SK-N-SH treated with all-trans-retinoic acid at 6 μM for 48 hours (cell line): ENCODE data around the gene RNF144A.

Experiments
- ATAC-seq: fragments of 200-7000 bp; cut with Tn5 transposase; 3 replicates; pipeline ENCODE4 v1.9.1; 2020; ENCODE audit warnings: mild to moderate bottlenecking, moderate library complexity
- ARNTL ChIP-seq: fragments of 450-650 bp; formaldehyde crosslinking; IDR thresholded peaks from 2 replicates; pipeline ENCODE4 v1.5.0; 2020; ENCODE audit warnings: low read depth, mild to moderate bottlenecking, moderate library complexity, borderline replicate concordance
- BACH2 ChIP-seq: fragments of 250-450 bp; sonication (Bioruptor Pico); IDR thresholded peaks from 2 replicates; pipeline ENCODE4 v1.9.0; 2021; ENCODE audit warnings: mild to moderate bottlenecking, borderline replicate concordance
- CSDC2 ChIP-seq: fragments of 250-450 bp; sonication (Bioruptor Pico); IDR thresholded peaks from 2 replicates; pipeline ENCODE4 v1.5.0; 2020; ENCODE audit warnings: mild to moderate bottlenecking, moderate library complexity
- ESRRG ChIP-seq: fragments of 250-450 bp; sonication (Bioruptor Pico); IDR thresholded peaks from 2 replicates; pipeline ENCODE4 v1.6.1; 2021; ENCODE audit warnings: mild to moderate bottlenecking
- GLIS3 ChIP-seq: fragments of 250-450 bp; sonication (Bioruptor Pico); IDR thresholded peaks from 2 replicates; pipeline ENCODE4 v1.5.0; 2020; ENCODE audit warnings: mild to moderate bottlenecking, moderate library complexity
- ISL1 ChIP-seq: fragments of 250-450 bp; sonication (Bioruptor Pico); IDR thresholded peaks from 2 replicates; pipeline ENCODE4 v2.1.2; 2022; ENCODE audit warnings: mild to moderate bottlenecking, moderate library complexity
- OSR1 ChIP-seq: fragments of 250-450 bp; sonication (Bioruptor Pico); IDR thresholded peaks from 2 replicates; pipeline ENCODE4 v1.8.0; 2022; ENCODE audit warnings: moderate library complexity, mild to moderate bottlenecking, inconsistent platforms
- PPARA ChIP-seq: fragments of 250-450 bp; sonication (Bioruptor Pico); IDR thresholded peaks from 2 replicates; pipeline ENCODE4 v1.5.0; 2020; ENCODE audit warnings: mild to moderate bottlenecking, borderline replicate concordance
- RARB ChIP-seq: fragments of 250-450 bp; sonication (Bioruptor Pico); IDR thresholded peaks from 2 replicates; pipeline ENCODE4 v1.8.0; 2021; ENCODE audit warnings: mild to moderate bottlenecking, moderate library complexity
- SNAI2 ChIP-seq: fragments of 250-450 bp; sonication (Bioruptor Pico); IDR thresholded peaks from 2 replicates; pipeline ENCODE4 v1.5.0; 2020; ENCODE audit warnings: mild to moderate bottlenecking, moderate library complexity
- TCF4 ChIP-seq: fragments of 250-450 bp; sonication (Bioruptor Pico); IDR thresholded peaks from 2 replicates; pipeline ENCODE4 v1.8.0; 2021; ENCODE audit warnings: mild to moderate bottlenecking, moderate library complexity, borderline replicate concordance
- TOX ChIP-seq: fragments of 250-450 bp; sonication (Bioruptor Pico); IDR thresholded peaks from 2 replicates; pipeline ENCODE4 v1.8.0; 2021; ENCODE audit warnings: mild to moderate bottlenecking, moderate library complexity, borderline replicate concordance
- ZFP3 ChIP-seq: fragments of 250-450 bp; sonication (Bioruptor Pico); IDR thresholded peaks from 2 replicates; pipeline ENCODE4 v1.5.0; 2020; ENCODE audit warnings: mild to moderate bottlenecking, moderate library complexity
- ZFP30 ChIP-seq: fragments of 450-650 bp; formaldehyde crosslinking; IDR thresholded peaks from 2 replicates; pipeline ENCODE4 v1.5.0; 2022; ENCODE audit warnings: mild to moderate bottlenecking, moderate library complexity
- ZNF565 ChIP-seq: fragments of 450-650 bp; formaldehyde crosslinking; conservative IDR thresholded peaks from 2 replicates; pipeline ENCODE4 v1.5.0; 2020; ENCODE audit warnings: low read depth, mild to moderate bottlenecking, moderate library complexity
- ZNF70 ChIP-seq: fragments of 450-650 bp; formaldehyde crosslinking; IDR thresholded peaks from 2 replicates; pipeline ENCODE4 v1.5.0; 2020; ENCODE audit warnings: mild to moderate bottlenecking, moderate library complexity
- ZNF8 ChIP-seq: fragments of 450-650 bp; formaldehyde crosslinking; IDR thresholded peaks from 2 replicates; pipeline ENCODE4 v1.5.0; 2020; ENCODE audit warnings: mild to moderate bottlenecking, moderate library complexity
- TF ChIP-seq, protein P1 (sequence below): fragments of 250-450 bp; sonication (Bioruptor Pico); IDR thresholded peaks from 2 replicates; pipeline ENCODE4 v1.8.0; 2021; ENCODE audit warnings: low read depth, mild to moderate bottlenecking, moderate library complexity, borderline replicate concordance
- TF ChIP-seq, protein P2 (sequence below): fragments of 250-450 bp; sonication (Bioruptor Pico); IDR thresholded peaks from 2 replicates; pipeline ENCODE4 v1.5.0; 2020; ENCODE audit warnings: mild to moderate bottlenecking, moderate library complexity
- TF ChIP-seq, protein P3 (sequence below): fragments of 250-450 bp; sonication (Bioruptor Pico); IDR thresholded peaks from 2 replicates; pipeline ENCODE4 v1.8.0; 2020; ENCODE audit warnings: mild to moderate bottlenecking, moderate library complexity, borderline replicate concordance
- TF ChIP-seq, protein P4 (sequence below): fragments of 250-450 bp; sonication (Bioruptor Pico); IDR thresholded peaks from 2 replicates; pipeline ENCODE4 v1.5.1; 2020; ENCODE audit warnings: low read depth, mild to moderate bottlenecking, moderate library complexity
- TF ChIP-seq, protein P5 (sequence below): fragments of 250-450 bp; sonication (Bioruptor Pico); IDR thresholded peaks from 2 replicates; pipeline ENCODE4 v1.5.1; 2021; ENCODE audit warnings: mild to moderate bottlenecking, moderate library complexity

The RNF144A gene

DNA sequence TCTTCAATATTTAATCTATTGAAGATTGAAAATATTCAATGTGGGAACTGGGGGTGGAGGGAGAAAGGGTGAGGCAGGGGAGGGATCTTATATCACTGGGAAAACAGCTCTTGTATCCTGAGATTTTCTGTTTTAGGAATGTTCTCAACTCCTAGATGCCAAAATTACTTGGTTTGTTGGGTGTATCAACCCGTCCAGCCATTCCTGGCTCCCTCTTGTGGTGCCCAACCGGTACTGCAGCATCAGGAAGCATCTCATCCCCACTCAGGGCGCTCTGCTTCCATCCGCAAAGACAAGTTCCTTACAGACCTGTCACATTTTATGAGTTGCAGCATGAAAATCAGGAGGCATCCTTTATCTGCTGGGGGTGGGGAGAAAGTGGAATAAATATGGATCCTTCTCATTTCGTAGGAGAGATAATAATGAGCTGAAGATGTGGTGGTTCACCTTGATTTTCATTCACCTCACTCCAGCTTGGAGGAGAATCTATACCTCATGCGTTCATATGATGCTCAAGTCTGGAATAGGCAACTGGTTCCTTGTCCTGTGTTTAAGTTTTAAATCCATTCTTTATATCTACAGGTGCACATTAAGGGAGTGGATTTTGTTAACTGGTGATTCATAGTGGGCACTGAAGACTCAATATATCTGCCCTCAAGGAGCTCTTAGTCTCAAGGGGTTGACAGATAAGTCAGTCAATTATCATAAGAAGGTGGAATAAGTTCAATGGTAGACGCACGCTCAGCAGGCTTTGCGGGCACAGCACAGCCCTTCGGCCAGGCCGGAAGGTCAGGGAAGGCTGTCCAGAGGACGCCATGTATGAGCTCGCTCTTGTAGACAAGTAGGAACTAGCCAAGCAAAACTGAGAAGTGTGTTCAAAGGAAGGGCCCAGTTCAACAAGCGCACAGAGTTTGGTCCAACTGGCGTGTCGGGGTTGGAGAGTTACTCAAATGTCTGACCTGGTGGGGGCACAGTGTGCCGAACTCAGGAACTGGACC is 127.3 kb downstream of the RNF144A start (continued):
- no peak for TF ChIP-seq TCF4 (CRISPR knock-in tag)
- TF ChIP-seq ARNTL, result no peak
- TF ChIP-seq ESRRG, result no peak

DNA sequence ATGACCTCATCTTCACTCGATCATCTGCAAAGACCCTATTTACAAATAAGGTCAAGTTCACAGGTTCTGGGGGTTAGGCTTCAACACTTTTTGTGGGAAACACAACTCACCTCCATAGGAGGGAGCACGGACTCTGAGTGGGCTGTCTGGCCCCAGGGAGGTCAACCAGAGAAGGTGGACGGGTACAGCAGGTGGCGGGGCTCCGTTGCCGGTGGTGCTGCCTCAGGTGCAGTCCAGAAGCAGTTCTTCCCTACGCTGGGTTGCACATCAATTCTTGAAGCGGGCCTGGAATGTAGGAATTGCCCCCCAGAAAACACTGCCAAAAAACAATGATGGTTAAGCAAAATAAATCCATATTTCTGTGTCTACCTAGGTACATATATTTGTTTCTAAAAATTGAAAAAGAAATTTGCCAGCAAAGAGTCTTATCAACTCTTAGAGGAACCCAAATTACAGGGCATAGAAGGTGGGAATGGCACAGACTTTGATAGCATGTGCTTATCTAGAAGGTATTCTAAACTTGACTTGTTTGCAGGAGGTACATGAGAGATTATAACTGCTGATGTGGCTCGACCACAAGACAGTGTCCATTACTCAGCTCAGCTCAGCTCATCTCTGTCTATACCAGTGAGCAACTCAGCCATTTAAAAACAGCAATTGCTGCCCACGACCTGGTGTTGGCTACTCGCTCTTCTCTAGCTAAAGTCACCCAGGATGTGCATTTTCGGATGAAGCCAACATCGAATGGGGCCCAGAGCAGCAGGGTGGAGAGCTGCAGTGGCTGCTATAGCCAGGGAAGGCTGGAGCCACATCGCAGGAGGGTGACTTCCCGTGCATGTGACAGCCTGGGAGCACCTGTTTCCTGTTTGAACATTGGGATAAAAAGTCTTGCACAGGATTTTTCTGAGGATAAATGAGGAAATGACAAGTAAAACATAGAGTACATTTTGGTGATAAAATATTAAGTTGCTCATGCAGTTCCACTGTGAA is 128.7 kb downstream of the RNF144A start:
- TF ChIP-seq, protein P1, sequence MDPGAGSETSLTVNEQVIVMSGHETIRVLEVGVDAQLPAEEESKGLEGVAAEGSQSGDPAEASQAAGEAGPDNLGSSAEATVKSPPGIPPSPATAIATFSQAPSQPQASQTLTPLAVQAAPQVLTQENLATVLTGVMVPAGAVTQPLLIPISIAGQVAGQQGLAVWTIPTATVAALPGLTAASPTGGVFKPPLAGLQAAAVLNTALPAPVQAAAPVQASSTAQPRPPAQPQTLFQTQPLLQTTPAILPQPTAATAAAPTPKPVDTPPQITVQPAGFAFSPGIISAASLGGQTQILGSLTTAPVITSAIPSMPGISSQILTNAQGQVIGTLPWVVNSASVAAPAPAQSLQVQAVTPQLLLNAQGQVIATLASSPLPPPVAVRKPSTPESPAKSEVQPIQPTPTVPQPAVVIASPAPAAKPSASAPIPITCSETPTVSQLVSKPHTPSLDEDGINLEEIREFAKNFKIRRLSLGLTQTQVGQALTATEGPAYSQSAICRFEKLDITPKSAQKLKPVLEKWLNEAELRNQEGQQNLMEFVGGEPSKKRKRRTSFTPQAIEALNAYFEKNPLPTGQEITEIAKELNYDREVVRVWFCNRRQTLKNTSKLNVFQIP (CRISPR knock-in tag), result no peak
- TF ChIP-seq ZFP3 (CRISPR knock-in tag), result no peak
- ATAC-seq, result no peak

DNA sequence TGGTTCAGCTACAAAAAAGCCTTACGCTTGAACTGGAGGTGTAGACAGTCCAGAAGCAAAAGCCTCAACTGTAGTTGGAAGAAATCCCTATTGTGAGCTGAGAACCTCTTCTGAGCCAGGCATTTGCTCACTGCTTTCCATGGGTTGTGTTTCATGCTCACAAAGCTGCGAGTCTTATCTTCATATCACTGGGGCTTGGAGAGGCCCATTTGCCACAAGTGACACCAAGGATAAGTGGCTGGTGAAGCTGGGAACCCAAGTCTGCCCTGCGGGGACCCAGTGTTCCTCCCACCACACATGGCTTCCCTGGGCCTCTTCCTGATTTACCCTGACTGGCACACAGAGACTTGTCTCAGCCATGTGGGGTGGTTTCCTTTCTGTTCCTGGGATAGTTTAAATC is 130.4 kb downstream of the RNF144A start:
- ATAC-seq, result no peak
- TF ChIP-seq ZFP30 (CRISPR knock-in tag) (no peak), ZFP3 (CRISPR knock-in tag) (no peak), CSDC2 (CRISPR knock-in tag) (no peak), OSR1 (CRISPR knock-in tag) (no peak), RARB (CRISPR knock-in tag) (no peak), ZNF565 (CRISPR knock-in tag) (no peak), ZNF70 (CRISPR knock-in tag) (no peak), PPARA (CRISPR knock-in tag) (no peak), TCF4 (CRISPR knock-in tag) (no peak), BACH2 (CRISPR knock-in tag) (no peak)
- TF ChIP-seq, protein P2, sequence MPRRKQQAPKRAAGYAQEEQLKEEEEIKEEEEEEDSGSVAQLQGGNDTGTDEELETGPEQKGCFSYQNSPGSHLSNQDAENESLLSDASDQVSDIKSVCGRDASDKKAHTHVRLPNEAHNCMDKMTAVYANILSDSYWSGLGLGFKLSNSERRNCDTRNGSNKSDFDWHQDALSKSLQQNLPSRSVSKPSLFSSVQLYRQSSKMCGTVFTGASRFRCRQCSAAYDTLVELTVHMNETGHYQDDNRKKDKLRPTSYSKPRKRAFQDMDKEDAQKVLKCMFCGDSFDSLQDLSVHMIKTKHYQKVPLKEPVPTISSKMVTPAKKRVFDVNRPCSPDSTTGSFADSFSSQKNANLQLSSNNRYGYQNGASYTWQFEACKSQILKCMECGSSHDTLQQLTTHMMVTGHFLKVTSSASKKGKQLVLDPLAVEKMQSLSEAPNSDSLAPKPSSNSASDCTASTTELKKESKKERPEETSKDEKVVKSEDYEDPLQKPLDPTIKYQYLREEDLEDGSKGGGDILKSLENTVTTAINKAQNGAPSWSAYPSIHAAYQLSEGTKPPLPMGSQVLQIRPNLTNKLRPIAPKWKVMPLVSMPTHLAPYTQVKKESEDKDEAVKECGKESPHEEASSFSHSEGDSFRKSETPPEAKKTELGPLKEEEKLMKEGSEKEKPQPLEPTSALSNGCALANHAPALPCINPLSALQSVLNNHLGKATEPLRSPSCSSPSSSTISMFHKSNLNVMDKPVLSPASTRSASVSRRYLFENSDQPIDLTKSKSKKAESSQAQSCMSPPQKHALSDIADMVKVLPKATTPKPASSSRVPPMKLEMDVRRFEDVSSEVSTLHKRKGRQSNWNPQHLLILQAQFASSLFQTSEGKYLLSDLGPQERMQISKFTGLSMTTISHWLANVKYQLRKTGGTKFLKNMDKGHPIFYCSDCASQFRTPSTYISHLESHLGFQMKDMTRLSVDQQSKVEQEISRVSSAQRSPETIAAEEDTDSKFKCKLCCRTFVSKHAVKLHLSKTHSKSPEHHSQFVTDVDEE (CRISPR knock-in tag), result no peak
- TF ChIP-seq, protein P3, sequence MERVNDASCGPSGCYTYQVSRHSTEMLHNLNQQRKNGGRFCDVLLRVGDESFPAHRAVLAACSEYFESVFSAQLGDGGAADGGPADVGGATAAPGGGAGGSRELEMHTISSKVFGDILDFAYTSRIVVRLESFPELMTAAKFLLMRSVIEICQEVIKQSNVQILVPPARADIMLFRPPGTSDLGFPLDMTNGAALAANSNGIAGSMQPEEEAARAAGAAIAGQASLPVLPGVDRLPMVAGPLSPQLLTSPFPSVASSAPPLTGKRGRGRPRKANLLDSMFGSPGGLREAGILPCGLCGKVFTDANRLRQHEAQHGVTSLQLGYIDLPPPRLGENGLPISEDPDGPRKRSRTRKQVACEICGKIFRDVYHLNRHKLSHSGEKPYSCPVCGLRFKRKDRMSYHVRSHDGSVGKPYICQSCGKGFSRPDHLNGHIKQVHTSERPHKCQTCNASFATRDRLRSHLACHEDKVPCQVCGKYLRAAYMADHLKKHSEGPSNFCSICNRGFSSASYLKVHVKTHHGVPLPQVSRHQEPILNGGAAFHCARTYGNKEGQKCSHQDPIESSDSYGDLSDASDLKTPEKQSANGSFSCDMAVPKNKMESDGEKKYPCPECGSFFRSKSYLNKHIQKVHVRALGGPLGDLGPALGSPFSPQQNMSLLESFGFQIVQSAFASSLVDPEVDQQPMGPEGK (CRISPR knock-in tag), result no peak

DNA sequence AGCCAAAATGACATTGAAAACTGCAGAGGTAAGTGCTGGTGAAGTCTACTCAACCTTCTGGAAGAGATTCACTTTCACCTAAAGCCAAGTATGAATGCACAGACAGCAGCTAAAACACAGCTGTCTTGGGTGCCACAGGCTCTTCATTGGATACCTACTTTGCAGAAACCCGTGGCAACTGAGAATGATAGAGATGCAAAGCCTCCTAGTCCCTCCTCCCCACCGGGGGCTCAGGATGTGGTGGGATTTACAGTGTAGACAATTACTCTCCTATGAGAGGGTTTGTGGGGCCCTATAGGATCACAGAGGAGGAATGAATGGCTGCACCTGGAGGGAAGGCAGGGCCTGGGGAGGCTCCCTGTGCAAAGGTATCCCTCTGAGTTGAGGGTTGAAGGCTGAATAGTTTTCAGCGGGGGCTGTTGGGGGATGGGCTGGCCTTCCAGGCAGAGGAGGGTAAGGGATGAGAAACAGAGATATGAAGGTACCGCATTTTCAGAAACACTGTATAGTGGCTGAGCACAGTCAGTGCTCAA is 131.6 kb downstream of the RNF144A start:
- ATAC-seq, result no peak
- TF ChIP-seq ISL1 (CRISPR knock-in tag) (no peak), ZNF565 (CRISPR knock-in tag) (no peak), ESRRG (no peak), ZFP3 (CRISPR knock-in tag) (no peak), SNAI2 (CRISPR knock-in tag) (no peak), BACH2 (CRISPR knock-in tag) (no peak), OSR1 (CRISPR knock-in tag) (no peak), GLIS3 (no peak), ZNF70 (CRISPR knock-in tag) (no peak), RARB (CRISPR knock-in tag) (no peak), TOX (no peak), ZNF8 (CRISPR knock-in tag) (no peak)
- TF ChIP-seq, protein P1 (CRISPR knock-in tag), result no peak
- TF ChIP-seq, protein P4, sequence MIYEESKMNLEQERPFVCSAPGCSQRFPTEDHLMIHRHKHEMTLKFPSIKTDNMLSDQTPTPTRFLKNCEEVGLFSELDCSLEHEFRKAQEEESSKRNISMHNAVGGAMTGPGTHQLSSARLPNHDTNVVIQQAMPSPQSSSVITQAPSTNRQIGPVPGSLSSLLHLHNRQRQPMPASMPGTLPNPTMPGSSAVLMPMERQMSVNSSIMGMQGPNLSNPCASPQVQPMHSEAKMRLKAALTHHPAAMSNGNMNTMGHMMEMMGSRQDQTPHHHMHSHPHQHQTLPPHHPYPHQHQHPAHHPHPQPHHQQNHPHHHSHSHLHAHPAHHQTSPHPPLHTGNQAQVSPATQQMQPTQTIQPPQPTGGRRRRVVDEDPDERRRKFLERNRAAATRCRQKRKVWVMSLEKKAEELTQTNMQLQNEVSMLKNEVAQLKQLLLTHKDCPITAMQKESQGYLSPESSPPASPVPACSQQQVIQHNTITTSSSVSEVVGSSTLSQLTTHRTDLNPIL, result no peak
- TF ChIP-seq, protein P5, sequence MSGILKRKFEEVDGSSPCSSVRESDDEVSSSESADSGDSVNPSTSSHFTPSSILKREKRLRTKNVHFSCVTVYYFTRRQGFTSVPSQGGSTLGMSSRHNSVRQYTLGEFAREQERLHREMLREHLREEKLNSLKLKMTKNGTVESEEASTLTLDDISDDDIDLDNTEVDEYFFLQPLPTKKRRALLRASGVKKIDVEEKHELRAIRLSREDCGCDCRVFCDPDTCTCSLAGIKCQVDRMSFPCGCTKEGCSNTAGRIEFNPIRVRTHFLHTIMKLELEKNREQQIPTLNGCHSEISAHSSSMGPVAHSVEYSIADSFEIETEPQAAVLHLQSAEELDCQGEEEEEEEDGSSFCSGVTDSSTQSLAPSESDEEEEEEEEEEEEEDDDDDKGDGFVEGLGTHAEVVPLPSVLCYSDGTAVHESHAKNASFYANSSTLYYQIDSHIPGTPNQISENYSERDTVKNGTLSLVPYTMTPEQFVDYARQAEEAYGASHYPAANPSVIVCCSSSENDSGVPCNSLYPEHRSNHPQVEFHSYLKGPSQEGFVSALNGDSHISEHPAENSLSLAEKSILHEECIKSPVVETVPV (CRISPR knock-in tag), result no peak
